GM23338 (cell line): ENCODE measurements around the gene ENC1. TPM values are rescaled to one million over a fixed set of nuclear protein-coding genes. Genes with fewer than 3 reads are reported as not detected.

Experiments
- ATAC-seq: fragments of 200-7000 bp; cut with Tn5 transposase; 3 replicates; pipeline ENCODE4 v1.9.1; 2020
- DNase-seq: peaks from one replicate; pipeline ENCODE4 v3.0.0-alpha.2; 2015; ENCODE audit warnings: low spot score
- H2AFZ ChIP-seq: fragments of 200-600 bp; sonication (generic); 2 replicates; pipeline ENCODE4 v1.8.0; 2016; ENCODE audit warnings: antibody characterized with exemption, mild to moderate bottlenecking, moderate library complexity
- H3F3A ChIP-seq: fragments of 200-600 bp; sonication (generic); replicated peaks from 2 replicates; pipeline ENCODE4 v1.8.0; 2017; ENCODE audit warnings: antibody characterized with exemption, mixed run types, low read depth
- H3K27ac ChIP-seq: fragments of 200-600 bp; sonication (generic); 2 replicates; pipeline ENCODE4 v1.6.1; 2016; ENCODE audit warnings: low read depth
- H3K27me3 ChIP-seq: fragments of 200-600 bp; sonication (generic); 2 replicates; pipeline ENCODE4 v1.8.0; 2016; ENCODE audit warnings: mild to moderate bottlenecking, mixed run types, moderate library complexity; ENCODE audit not compliant: insufficient read depth
- H3K36me3 ChIP-seq: fragments of 200-600 bp; sonication (generic); 2 replicates; pipeline ENCODE4 v1.8.0; 2016; ENCODE audit warnings: mild to moderate bottlenecking; ENCODE audit not compliant: insufficient read depth
- H3K4me1 ChIP-seq: fragments of 200-600 bp; sonication (generic); 2 replicates; pipeline ENCODE4 v1.8.0; 2016; ENCODE audit warnings: mild to moderate bottlenecking, moderate library complexity; ENCODE audit not compliant: insufficient read depth
- H3K4me2 ChIP-seq: fragments of 200-600 bp; sonication (generic); 2 replicates; pipeline ENCODE4 v1.7.1; 2017; ENCODE audit warnings: mixed run types
- H3K4me3 ChIP-seq: fragments of 200-600 bp; sonication (generic); 2 replicates; pipeline ENCODE4 v1.6.1; 2016; ENCODE audit warnings: mixed run types
- H3K79me2 ChIP-seq: fragments of 200-600 bp; sonication (generic); replicated peaks from 2 replicates; pipeline ENCODE4 v1.8.0; 2017; ENCODE audit warnings: mild to moderate bottlenecking; ENCODE audit not compliant: insufficient read depth
- H3K9me2 ChIP-seq: fragments of 200-600 bp; sonication (generic); 2 replicates; pipeline ENCODE4 v1.8.0; 2017; ENCODE audit not compliant: insufficient read depth
- H4K20me1 ChIP-seq: fragments of 200-600 bp; sonication (generic); replicated peaks from 2 replicates; pipeline ENCODE4 v1.8.0; 2017; ENCODE audit warnings: mild to moderate bottlenecking; ENCODE audit not compliant: insufficient read depth
- H3K27ac Mint-ChIP-seq: 2 replicates; pipeline ENCODE4 v1.8.0; 2020; ENCODE audit warnings: inconsistent platforms, mild to moderate bottlenecking, moderate library complexity, mixed read lengths
- H3K27me3 Mint-ChIP-seq: 3 replicates; pipeline ENCODE4 v1.8.0; 2022; ENCODE audit warnings: low read depth, mild to moderate bottlenecking, moderate library complexity, mixed read lengths, inconsistent platforms; ENCODE audit not compliant: insufficient read depth, poor library complexity
- H3K36me3 Mint-ChIP-seq: 3 replicates; pipeline ENCODE4 v1.8.0; 2021; ENCODE audit warnings: low read depth, mild to moderate bottlenecking, inconsistent platforms, moderate library complexity, mixed read lengths
- H3K4me1 Mint-ChIP-seq: 3 replicates; pipeline ENCODE4 v1.8.0; 2020; ENCODE audit warnings: mild to moderate bottlenecking, inconsistent platforms, mixed read lengths
- H3K4me3 Mint-ChIP-seq: 3 replicates; pipeline ENCODE4 v1.8.0; 2021; ENCODE audit warnings: moderate library complexity, mild to moderate bottlenecking, inconsistent platforms, mixed read lengths
- H3K9me3 Mint-ChIP-seq: 3 replicates; pipeline ENCODE4 v1.8.0; 2020; ENCODE audit warnings: moderate library complexity, mild to moderate bottlenecking, inconsistent platforms, mixed read lengths
- CREB1 ChIP-seq: fragments of 250-450 bp; sonication (Bioruptor Pico); IDR thresholded peaks from 2 replicates; pipeline ENCODE4 v1.5.0; 2020; ENCODE audit warnings: low read depth, mild to moderate bottlenecking, moderate library complexity
- CTCF ChIP-seq, 2 experiments: fragments of 200-600 bp in 1 of 2; sonication (generic) in 1 of 2; conservative IDR thresholded peaks; 2 replicates each; pipeline versions ENCODE4 v1.5.1 to v1.6.1; 2016 to 2017; ENCODE audit warnings: antibody characterized with exemption in 2 of 2, low read depth in 2 of 2, mild to moderate bottlenecking in 2 of 2, moderate library complexity in 1 of 2
- ETS1 ChIP-seq: IDR thresholded peaks from 2 replicates; pipeline ENCODE4 v1.6.1; 2016; ENCODE audit warnings: antibody characterized with exemption
- EZH2 ChIP-seq: fragments of 200-600 bp; sonication (generic); IDR thresholded peaks from one replicate; pipeline ENCODE4 v1.8.0; 2017; ENCODE audit warnings: antibody characterized with exemption, mild to moderate bottlenecking, low read depth; ENCODE audit not compliant: unreplicated experiment
- EZH2phosphoT487 ChIP-seq: fragments of 200-600 bp; sonication (generic); IDR thresholded peaks from one replicate; pipeline ENCODE4 v1.8.1; 2018; ENCODE audit warnings: antibody characterized with exemption; ENCODE audit not compliant: unreplicated experiment
- JUNB ChIP-seq: IDR thresholded peaks from one replicate; pipeline ENCODE4 v1.6.1; 2016; ENCODE audit warnings: antibody characterized with exemption; ENCODE audit not compliant: unreplicated experiment
- NANOG ChIP-seq: IDR thresholded peaks from 2 replicates; pipeline ENCODE4 v1.6.1; 2016; ENCODE audit warnings: antibody characterized with exemption, borderline replicate concordance
- POLR2AphosphoS5 ChIP-seq: IDR thresholded peaks from 2 replicates; pipeline ENCODE4 v1.6.1; 2016; ENCODE audit warnings: antibody characterized with exemption, low read depth
- REST ChIP-seq: IDR thresholded peaks from one replicate; pipeline ENCODE4 v1.6.1; 2018; ENCODE audit warnings: antibody characterized with exemption; ENCODE audit not compliant: unreplicated experiment
- STAT1 ChIP-seq: IDR thresholded peaks from one replicate; pipeline ENCODE4 v1.6.1; 2016; ENCODE audit warnings: antibody characterized with exemption; ENCODE audit not compliant: unreplicated experiment
- ZNF114 ChIP-seq: fragments of 250-450 bp; sonication (Bioruptor Pico); IDR thresholded peaks from 2 replicates; pipeline ENCODE4 v1.5.0; 2020; ENCODE audit warnings: mild to moderate bottlenecking, moderate library complexity
- ZNF331 ChIP-seq: fragments of 250-450 bp; sonication (Bioruptor Pico); IDR thresholded peaks from 2 replicates; pipeline ENCODE4 v1.5.0; 2020; ENCODE audit warnings: low read depth, mild to moderate bottlenecking, moderate library complexity
- ZNF462 ChIP-seq: fragments of 250-450 bp; sonication (Bioruptor Pico); IDR thresholded peaks from 2 replicates; pipeline ENCODE4 v1.5.0; 2020; ENCODE audit warnings: mild to moderate bottlenecking, moderate library complexity
- polyA plus RNA-seq: library from polyadenylated mRNA; unstranded; fragments of >200 nt; fragmentation: Nextera tagmentation; extraction: Ambion mirVana; gene quantifications from 2 replicates; pipeline ENCODE4 v1.2.1, GENCODE V29; 2016
- total RNA-seq: library from RNA; depleted of rRNA; stranded (reverse); fragments of >200 nt; shearing (Covaris generic); gene quantifications from 2 replicates; pipeline ENCODE4 v1.2.3, GENCODE V29; 2014

Gene ENC1
- total and polyA plus RNA-seq, 2 experiments from 2014 or later: 8.2 to 27.9 TPM

GRCh38 chr5:74651710-74652109, 11.2 kb upstream of the ENC1 start:
- Mint-ChIP-seq H3K27ac (no peak overlapping the region), H3K27me3 (peaks cover 5% of the 10 kb centered on the region), H3K4me1 (peaks cover 5% of the 10 kb centered on the region; the same call in 2 of the 3 replicates), H3K9me3 (no peaks in the 10 kb centered on the region), H3K4me3 (no peak overlapping the region), H3K36me3 (no peaks in the 10 kb centered on the region)
- TF ChIP-seq REST (no peak), CREB1 (CRISPR knock-in tag) (no peak), EZH2phosphoT487 (no peak), JUNB (no peak), EZH2 (no peak), ZNF462 (CRISPR knock-in tag) (no peak), POLR2AphosphoS5 (no peak), ZNF114 (no peak), STAT1 (no peak), NANOG (no peak), ETS1 (no peak), ZNF331 (CRISPR knock-in tag) (no peak), CTCF (conservative IDR thresholded peaks at IDR 0.05; ENCODE audit: low read depth in 2 of 2) (no peak)
- DNase-seq: no peak
- Histone ChIP-seq H3K4me1 (no peaks in the 10 kb centered on the region), H3F3A (no peaks in the 10 kb centered on the region), H3K4me2 (no peak overlapping the region), H3K9me2 (0 out of 2 replicates have a peak, but pooled peaks cover 2% of the 10 kb centered on the region), H3K4me3 (no peak overlapping the region), H2AFZ (no peak overlapping the region), H3K27ac (no peak overlapping the region), H3K79me2 (no peaks in the 10 kb centered on the region), H3K27me3 (no peaks in the 10 kb centered on the region), H4K20me1 (no peaks in the 10 kb centered on the region), H3K36me3 (no peaks in the 10 kb centered on the region)
- no peak for ATAC-seq
